ENCODE measurements around the gene LMAN1L.

LMAN1L gene

DNA sequence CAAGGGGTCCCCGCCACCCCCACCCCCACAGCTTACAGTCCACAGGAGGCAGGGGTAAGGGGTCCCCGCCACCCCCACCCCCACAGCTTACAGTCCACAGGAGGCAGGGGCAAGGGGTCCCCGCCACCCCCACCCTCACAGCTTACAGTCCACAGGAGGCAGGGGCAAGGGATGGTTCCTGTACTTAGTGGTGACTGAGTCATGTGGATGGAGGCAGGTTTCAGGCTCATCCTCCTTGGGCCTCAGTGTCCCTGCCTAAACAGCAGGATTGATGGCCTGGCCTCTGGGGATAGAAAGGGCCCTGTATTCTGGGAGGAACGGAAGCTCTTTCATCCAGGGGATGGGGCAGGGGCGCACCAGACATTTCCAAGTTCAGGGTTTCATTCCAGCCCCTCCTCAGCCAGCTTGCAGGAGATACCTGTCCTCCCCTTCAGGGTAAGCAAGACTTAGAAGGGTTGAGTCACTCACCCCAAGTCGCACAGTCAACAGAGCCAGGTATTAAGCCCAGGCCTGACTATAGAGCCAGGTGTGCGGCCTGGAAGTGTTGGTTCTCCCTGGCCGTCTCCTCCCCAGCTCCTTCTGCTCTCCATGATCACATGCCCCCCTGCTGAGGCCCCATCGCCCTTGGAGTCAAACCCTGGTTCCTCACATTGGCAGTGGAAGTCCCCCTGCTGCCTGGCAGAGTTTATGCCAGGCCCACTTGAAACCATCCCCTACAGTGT, 18.2 kb upstream of the LMAN1L start:
- no peak for DNase-seq (ENCODE audit: low read depth, low spot score)

DNA sequence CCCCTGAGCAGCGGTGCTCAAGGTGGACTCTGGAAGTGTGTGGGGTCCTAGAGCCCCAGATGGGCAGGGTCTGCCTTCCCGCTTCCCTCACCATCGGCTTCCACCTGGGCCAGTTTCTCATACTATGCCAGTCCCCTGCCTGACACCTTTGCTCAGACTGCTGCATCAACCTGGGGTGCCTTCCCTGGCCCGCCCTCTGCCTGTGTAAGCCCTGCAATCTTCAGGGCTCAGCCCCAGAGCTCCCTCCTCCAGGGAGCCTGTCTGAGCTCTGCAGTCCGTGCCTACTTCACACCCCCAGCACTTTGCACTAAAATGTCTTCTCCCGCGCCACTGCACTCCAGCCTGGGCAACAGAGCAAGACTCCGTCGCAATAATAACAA, 17.7 kb upstream of the LMAN1L start:
- DNase-seq (ENCODE audit: low read depth, low spot score), result no peak

DNA sequence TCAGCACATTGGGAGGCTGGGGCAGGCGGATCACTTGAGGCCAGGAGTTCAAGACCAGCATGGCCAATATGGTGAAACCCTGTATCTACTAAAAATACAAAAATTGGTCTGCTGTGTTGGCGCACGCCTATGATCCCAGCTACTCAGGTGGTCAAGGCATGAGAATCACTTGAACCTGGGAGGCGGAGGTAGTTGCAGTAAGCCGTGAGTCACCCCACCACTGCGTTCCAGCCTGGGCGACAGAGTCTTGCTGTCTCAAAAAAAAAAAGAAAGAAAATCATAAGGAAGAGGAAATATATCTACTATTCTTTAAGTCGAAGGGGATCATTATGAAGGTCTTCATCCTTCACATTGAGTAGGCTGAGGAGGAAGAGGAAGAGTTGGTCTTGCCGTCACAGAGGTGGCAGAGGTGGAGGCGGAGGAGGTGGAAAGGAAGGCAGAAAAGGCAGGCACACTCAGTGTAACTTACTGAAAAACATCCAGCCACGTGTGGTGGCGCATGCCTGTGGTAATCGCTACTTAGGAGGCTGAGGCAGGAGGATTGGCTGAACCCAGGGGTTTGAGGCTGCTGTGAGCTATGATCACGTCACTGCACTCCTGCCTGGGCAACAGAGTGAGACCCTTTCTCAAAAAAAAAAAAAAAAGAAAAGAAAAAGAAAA, 16.5 kb upstream of the LMAN1L start:
- no peak for DNase-seq (ENCODE audit: low read depth, low spot score)

DNA sequence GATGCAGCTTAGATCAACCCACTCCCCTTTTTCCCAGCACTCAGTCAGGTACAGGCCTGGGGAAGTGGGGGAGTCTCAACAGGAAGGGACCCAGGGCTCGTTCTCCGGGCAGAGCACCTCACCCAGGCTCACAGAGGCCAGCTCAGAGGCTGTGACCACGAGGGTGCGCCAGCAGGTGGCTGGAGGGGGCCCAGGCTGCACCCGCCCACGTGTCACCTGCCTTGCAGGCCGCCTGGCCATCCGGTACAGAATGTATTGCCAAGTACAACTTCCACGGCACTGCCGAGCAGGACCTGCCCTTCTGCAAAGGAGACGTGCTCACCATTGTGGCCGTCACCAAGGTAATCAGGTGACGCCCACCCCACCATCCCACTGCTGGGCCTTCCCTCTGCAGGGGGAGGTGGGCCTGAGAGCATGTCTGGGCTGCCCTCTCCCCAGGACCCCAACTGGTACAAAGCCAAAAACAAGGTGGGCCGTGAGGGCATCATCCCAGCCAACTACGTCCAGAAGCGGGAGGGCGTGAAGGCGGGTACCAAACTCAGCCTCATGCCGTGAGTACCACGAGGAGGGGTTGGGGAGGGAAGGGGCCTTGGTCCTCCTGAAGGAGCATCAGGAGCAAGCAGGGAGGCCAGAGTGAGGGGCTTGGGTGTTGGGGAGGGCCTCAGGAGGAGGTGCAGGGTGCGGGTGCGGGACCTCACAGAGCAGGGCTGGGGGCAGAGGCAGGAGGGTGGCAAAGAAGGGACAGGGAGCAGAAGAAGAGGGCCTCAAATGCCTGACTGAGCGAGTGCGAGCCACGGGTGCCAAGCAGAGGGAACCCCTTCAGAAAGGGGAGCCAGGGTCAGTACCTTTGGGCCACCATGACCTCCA, 14.0 kb upstream of the LMAN1L start:
- DNase-seq (ENCODE audit: low read depth, low spot score), result no peak

DNA sequence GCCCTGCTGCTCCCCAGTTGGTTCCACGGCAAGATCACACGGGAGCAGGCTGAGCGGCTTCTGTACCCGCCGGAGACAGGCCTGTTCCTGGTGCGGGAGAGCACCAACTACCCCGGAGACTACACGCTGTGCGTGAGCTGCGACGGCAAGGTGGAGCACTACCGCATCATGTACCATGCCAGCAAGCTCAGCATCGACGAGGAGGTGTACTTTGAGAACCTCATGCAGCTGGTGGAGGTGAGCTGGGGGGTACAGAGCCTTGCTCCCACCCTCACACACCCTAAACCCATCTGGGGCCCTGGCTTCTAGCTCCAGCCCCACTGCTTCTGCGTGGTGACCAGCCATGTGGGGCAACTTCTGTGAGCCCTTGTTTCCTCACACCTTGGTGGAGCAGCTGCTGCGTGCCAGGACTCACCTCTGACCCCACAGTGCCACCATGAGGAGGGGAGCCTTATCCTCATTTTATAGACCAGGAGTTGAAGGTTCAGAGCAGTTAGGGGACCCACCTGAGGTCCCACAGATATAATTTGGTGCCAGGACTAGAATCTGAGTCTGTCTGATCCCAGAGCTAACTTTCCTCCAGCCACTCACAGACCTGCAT, 13.3 kb upstream of the LMAN1L start:
- DNase-seq (ENCODE audit: low read depth, low spot score), result no peak

DNA sequence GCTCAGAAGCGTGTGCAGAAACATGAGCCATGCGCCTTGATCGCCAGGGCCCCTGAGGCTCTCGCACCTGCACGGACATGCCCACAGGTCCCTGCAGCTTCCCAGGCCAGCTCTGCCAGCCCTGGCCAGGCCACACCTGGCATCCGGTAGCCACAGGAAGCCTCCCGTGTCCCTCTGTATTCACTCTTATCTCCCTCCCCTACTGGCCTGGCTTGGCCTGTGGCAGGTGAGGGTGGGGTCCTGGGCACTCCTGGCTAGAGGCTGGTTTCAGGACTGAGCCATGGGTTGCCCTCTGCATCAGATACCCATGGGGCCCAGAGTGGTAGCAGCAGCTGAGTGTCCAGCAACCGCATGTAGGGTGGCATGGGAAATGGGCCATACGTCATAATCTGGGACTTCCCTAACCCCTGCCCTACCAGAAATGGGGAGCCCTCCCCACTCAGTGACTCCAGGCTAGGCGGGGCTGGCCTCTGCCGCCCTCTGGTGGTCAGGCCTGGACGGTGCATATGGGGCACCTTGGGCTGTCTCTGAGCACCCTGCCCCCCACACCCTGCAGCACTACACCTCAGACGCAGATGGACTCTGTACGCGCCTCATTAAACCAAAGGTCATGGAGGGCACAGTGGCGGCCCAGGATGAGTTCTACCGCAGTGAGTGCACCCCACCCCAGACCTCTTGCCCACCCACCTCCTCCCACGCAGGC, 12.6 kb upstream of the LMAN1L start:
- peak; percentile 68 for DNase-seq (ENCODE audit: low read depth, low spot score)

DNA sequence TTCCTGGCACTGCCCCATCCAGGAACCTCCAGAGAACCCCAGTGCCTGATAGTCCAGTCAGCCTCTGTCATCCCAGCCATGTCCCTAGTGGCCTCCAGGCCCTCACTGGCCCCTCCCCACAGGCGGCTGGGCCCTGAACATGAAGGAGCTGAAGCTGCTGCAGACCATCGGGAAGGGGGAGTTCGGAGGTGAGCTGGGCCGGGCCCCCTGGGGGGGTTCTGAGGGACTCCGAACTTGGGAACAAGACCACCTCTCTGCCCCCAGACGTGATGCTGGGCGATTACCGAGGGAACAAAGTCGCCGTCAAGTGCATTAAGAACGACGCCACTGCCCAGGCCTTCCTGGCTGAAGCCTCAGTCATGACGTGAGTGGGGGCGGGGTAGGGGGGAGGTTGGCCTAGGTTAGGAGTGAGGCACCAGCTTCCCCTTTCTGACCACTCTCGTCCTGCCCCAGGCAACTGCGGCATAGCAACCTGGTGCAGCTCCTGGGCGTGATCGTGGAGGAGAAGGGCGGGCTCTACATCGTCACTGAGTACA, 12.0 kb upstream of the LMAN1L start:
- DNase-seq (ENCODE audit: low read depth, low spot score), result no peak

DNA sequence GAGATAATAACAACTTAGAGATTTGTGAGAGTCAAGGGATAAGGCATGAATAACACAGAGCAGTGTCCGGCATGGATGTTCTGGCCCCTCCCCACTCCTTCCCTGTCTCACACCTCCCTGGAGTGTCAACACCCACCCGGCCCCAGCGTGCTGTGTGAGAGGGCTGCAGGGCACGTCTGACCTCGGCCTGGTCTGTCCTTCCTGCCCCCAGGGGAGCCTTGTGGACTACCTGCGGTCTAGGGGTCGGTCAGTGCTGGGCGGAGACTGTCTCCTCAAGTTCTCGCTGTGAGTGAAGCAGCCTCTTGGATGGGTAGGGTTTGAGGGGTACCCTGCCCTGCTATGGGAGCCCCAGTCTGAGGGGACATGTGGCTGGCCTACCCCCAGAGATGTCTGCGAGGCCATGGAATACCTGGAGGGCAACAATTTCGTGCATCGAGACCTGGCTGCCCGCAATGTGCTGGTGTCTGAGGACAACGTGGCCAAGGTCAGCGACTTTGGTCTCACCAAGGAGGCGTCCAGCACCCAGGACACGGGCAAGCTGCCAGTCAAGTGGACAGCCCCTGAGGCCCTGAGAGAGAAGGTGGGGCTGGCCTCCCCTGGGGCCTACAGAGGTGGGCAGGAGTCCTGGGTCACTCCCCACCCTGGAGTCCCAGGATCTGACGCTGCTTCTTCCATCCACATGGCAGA, 11.2 kb upstream of the LMAN1L start:
- DNase-seq (ENCODE audit: low read depth, low spot score), result no peak

DNA sequence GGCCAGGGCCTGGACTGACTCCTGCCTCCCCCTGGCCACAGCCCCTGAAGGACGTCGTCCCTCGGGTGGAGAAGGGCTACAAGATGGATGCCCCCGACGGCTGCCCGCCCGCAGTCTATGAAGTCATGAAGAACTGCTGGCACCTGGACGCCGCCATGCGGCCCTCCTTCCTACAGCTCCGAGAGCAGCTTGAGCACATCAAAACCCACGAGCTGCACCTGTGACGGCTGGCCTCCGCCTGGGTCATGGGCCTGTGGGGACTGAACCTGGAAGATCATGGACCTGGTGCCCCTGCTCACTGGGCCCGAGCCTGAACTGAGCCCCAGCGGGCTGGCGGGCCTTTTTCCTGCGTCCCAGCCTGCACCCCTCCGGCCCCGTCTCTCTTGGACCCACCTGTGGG, 10.3 kb upstream of the LMAN1L start:
- DNase-seq (ENCODE audit: low read depth, low spot score), result no peak

DNA sequence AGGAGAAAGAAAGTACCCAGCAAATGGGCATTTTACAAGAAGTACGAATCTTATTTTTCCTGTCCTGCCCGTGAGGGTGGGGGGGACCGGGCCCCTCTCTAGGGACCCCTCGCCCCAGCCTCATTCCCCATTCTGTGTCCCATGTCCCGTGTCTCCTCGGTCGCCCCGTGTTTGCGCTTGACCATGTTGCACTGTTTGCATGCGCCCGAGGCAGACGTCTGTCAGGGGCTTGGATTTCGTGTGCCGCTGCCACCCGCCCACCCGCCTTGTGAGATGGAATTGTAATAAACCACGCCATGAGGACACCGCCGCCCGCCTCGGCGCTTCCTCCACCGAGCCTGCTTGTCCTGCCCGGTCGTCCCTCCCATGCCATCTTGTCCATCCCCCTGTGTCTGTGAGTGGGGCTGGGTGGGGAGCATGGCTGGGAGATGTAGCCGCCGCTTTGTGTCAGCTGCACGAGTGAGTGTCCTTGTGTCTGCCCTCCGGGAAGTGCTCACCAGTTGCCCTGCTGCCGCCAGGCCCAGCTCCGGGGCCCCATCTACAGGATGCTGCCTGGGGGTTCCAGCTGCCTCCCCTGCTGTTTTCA, 9.7 kb upstream of the LMAN1L start:
- DNase-seq (ENCODE audit: low read depth, low spot score), result no peak

DNA sequence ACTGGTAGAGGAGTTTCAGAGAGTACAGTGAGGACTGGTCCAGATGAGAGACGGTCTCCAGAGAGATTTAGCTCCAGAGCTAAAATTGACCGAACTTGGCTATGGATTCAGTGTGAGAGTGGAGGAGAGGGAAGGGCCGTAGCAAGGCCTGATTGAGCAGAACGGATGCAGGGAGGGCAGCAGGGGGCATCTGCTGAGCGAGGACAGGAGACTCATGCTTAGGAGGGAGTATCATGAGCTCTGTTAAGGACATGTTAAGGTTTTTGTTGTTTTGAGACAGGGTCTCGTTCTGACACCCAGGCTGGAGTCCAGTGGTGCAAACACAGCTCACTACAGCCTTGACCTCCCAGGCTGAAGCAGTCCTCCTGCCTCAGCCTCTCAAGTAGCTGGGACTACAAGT, 7.7 kb upstream of the LMAN1L start:
- no peak for DNase-seq (ENCODE audit: low read depth, low spot score)

DNA sequence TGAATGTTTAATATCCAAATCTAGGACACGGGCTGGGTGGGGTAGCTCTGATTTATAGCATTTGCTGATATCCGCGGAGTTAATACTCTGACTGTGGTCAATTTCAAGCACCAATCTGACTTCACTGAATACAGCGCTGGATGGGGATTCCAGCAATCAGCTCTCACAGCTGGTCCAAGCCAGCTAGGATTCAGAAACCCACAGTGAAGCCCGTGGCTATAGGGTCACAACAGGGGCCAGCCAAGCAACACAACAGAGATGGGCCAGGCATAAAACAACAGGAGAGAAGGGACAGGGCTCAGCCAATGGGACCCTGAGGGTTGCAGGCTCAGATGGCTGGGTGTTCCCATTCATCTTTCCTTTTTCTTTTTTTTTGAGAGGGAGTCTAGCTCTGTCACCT, 5.4 kb upstream of the LMAN1L start:
- no peak for DNase-seq (ENCODE audit: low read depth, low spot score)

DNA sequence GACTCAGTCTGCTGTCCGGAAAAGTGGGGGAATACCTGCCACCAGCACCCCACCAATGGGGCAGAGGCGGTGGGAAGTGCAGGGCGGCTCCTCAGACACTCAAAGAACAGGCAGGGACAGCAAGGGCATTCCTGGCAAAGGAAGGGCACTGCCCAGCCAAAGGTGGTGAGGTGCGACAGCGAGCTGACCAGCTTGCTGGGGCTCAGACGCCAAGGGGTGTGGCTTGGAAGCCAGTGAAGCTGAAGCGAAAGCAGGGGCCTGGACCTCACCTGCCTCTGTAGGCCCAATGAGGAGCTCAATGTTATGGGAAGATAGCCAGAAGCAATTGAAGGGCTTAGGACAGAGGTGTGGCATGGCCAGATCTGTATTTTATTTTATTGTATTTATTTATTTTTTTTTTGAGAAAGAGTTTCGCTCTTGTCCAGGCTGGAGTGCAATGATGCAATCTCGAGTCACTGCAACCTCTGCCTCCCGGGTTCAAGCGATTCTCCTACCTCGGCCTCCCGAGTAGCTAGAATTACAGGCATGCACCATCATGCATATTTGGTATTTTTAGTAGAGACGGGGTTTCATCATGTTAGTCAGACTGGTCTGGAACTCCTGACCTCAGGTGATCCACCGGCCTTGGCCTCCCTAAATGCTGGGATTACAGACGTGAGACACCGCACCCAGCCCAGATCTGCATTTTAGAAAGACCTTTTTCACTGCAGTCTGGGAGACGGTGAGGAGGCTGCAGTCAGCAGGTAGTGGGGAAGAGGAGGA, 4.4 kb upstream of the LMAN1L start:
- DNase-seq (ENCODE audit: low read depth, low spot score), result no peak

DNA sequence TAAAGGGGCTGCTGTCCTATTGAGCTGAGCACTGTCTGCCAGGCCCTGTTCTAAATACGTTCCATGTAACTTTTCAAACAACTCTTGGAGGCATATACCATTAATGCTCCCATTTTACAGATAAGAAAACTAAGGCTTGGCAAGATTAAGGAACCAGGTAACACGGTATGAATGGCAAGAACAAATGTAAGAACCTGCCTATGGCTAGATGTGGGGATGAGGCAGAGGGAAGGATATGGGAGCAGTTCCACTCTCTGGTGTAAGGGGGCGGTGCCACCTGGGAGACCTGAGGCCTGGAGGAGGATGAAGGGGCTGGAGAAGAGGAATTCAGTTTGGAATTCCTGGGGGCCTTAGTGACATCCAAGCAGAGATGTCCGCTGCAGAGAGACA, 3.8 kb upstream of the LMAN1L start:
- DNase-seq (ENCODE audit: low read depth, low spot score), result no peak

DNA sequence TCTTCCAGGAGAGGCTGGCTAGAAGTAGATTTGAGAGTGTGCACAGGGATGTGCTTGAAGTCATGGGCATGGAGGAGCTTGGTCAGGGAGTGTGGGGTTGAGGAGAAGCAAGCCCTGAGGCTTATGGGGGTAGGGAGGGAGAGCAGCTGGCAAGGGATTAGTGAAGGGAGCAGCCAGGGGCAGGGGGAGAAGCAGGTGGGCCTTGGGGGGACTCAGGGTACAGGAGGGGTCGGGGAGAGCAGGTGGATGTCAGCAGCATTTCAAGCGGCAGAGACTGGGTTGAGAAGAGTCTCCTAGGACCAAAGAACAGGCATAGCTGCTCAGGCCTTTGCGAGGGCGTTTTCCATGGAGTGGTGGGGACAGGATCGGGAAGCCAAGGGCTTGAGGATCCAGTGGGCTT, 3.4 kb upstream of the LMAN1L start:
- no peak for DNase-seq (ENCODE audit: low read depth, low spot score)

DNA sequence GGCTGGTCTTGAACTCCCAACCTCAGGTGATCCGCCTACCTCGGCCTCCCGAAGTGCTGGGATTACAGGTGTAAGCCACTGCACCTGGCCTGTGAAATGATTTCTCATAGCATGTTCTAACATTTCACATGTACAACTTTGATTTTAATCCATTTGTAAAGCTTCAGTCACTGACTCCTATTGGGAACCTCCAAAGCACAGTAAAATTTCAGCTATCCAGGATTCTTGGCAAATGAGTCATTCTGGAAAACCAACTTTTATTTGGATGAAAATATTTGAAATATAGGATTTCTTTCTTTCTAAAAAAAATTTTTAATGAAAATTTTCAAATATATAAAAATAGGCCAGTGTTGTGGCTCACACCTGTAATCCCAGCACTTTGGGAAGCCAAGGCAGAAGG, 2.7 kb upstream of the LMAN1L start:
- DNase-seq (ENCODE audit: low read depth, low spot score), result no peak

DNA sequence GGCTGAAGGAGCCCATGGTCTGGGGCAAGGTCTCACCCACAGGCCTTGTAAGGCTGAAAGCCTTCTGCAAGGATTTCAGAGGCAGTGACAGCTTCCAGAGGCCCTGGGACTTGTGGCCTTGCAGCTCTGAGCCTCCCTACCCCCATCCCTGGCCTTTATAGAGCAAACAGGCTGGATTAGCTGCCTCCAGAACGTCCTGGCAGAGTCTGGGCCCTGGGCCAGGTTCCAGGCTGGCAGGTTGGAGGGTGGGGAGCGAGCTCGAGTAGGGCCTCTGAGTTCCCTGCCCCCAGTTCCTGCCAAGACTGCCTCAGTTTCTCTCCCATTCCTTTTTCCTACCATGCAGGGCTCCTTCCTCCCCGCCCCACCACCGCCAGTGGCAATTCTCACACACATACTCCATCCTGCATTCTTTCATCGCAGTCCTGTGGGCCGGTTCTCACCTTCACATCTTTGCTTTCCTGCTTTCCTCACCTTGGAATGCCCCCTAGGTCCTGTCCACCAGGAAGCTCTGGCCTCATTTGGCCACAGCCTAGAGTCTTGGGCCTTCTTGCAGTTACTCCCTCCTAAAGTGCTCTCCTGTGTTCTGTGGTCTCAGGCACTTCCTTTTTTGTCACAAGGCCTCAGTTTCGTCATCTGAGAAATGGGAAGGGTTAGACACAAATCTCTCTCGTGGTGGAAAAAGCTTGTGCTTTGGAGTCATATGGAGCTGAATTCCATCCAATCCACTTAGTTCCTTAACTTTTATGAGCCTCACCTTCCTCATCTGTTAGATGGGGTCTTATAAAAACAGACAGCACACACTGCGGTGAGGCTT, 2.7 kb downstream of the LMAN1L start:
- DNase-seq (ENCODE audit: low read depth, low spot score), result no peak

DNA sequence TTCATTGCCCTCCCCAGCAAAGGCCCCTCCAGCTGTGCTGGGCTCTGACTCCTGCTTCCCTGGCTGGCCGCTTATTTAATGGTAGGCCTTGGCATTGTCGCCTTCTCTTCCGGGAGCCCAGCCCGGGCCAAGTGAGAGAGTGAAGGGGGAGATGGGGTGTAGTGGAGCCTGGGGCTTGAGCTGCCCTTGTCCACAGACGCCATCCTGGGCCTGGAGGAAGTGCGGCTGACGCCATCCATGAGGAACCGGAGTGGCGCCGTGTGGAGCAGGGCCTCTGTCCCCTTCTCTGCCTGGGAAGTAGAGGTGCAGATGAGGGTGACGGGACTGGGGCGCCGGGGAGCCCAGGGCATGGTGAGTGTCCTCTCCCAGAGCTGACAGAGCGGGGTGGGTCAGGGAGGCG, 3.3 kb downstream of the LMAN1L start:
- DNase-seq (ENCODE audit: low read depth, low spot score), result no peak
